CD4-positive, CD25-positive, alpha-beta regulatory T cell (primary cell): Measurements from ENCODE around the gene HCAR3. TPM values are rescaled to one million over a fixed set of nuclear protein-coding genes. Genes with fewer than 3 reads are reported as not detected.
"Not testable (repeated sequence)": the region's sequence is repeated elsewhere in the genome, so short reads cannot be mapped to it uniquely, and the experiment has no call there.

Source experiments
- ATAC-seq, 2 donors: fragments of 150-1000 bp; cut with Tn5 transposase; one replicate each; pipeline ENCODE4 v1.10.0; 2021; ENCODE audit warnings: low read depth in 2 of 2, moderate number of reproducible peaks in 2 of 2, moderate library complexity in 1 of 2
- DNase-seq, 3 donors: peaks; one replicate each; pipeline versions ENCODE4 v3.0.0 to v3.0.0-alpha.2; 2012 to 2022; ENCODE audit warnings: mixed read lengths in 1 of 3
- H3K27ac ChIP-seq: one replicate; pipeline ENCODE4 v1.7.0; 2013; ENCODE audit warnings: mild to moderate bottlenecking, low read length; ENCODE audit not compliant: insufficient read depth, poor library complexity, severe bottlenecking
- H3K27me3 ChIP-seq: one replicate; pipeline ENCODE4 v1.7.0; 2013; ENCODE audit warnings: low read length; ENCODE audit not compliant: control insufficient read depth, insufficient read depth
- H3K36me3 ChIP-seq: one replicate; pipeline ENCODE4 v1.7.0; 2013; ENCODE audit warnings: mild to moderate bottlenecking, low read length, moderate library complexity; ENCODE audit not compliant: control insufficient read depth, insufficient read depth
- H3K4me1 ChIP-seq: 2 replicates; pipeline ENCODE4 v1.7.0; 2013; ENCODE audit warnings: mild to moderate bottlenecking, low read length; ENCODE audit not compliant: insufficient read depth, control insufficient read depth, poor library complexity, severe bottlenecking
- H3K4me3 ChIP-seq: one replicate; pipeline ENCODE4 v1.7.0; 2013; ENCODE audit warnings: low read depth, mild to moderate bottlenecking, low read length, moderate library complexity
- H3K9me3 ChIP-seq, 2 experiments: 1 replicate in 1 of 2; 2 replicates in 1 of 2; pipeline ENCODE4 v1.7.0; 2013; ENCODE audit warnings: low read length in 2 of 2, mild to moderate bottlenecking in 1 of 2, moderate library complexity in 1 of 2; ENCODE audit not compliant: control insufficient read depth in 2 of 2
- H3K27ac Mint-ChIP-seq, 3 donors: one replicate each; pipeline ENCODE4 v1.8.0; 2020 to 2022; ENCODE audit warnings: mild to moderate bottlenecking in 3 of 3, mixed read lengths in 3 of 3, moderate library complexity in 2 of 3
- H3K27me3 Mint-ChIP-seq: one replicate; pipeline ENCODE4 v1.8.0; 2022; ENCODE audit warnings: mild to moderate bottlenecking, mixed read lengths
- H3K36me3 Mint-ChIP-seq: one replicate; pipeline ENCODE4 v1.8.0; 2020; ENCODE audit warnings: mixed read lengths
- H3K4me1 Mint-ChIP-seq, 4 donors: one replicate each; pipeline ENCODE4 v1.8.0; 2020 to 2022; ENCODE audit warnings: mixed read lengths in 4 of 4, mild to moderate bottlenecking in 1 of 4
- H3K4me3 Mint-ChIP-seq, 4 donors: one replicate each; pipeline ENCODE4 v1.8.0; 2020 to 2022; ENCODE audit warnings: mild to moderate bottlenecking in 4 of 4, mixed read lengths in 4 of 4, moderate library complexity in 3 of 4
- H3K9me3 Mint-ChIP-seq, 7 donors: one replicate each; pipeline ENCODE4 v1.8.0; 2020 to 2022; ENCODE audit warnings: mixed read lengths in 7 of 7, mild to moderate bottlenecking in 3 of 7, moderate library complexity in 2 of 7
- polyA plus RNA-seq, 4 donors: library from polyadenylated mRNA; unstranded; fragments of 300-500 nt; fragmentation: Illumina TruSeq; gene quantifications; one replicate each; pipeline ENCODE4 v1.2.3, GENCODE V29; 2021
- total RNA-seq: library from RNA; stranded (reverse); gene quantifications from one replicate; pipeline ENCODE4 v1.2.3, GENCODE V29; 2022

Gene HCAR3
- total and polyA plus RNA-seq, 5 donors from 2014 or later: not detected

DNA sequence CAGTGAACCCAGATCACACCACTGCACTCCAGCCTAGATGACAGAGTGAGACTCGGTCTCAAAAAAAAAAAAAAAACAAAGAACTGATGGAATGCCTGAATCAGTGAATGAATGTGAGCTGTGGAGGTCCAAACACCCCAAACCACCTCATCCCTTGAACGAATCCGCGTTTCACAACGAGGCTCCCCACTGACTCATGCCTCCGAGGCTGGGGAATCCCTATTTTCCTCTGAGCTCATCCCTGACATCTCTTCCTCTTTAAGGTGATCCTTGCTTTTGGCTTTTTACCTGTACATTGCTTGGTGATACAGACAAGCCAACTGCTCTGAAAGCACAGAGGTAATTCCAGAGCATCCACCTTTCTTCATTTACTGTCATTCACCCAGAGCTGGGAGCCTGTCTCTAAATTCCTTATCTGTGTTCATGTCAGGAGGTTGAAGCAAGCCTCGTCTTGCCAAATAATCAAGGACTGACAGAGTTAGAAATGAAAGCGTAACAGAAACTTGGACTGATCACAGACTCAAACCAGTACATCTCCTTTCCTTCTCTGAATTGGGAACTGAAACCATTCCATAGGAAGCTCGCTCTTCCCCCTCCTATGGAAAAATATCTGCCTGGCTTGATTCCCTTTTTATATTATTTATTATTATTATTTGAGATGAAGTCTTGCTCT is 16.4 kb downstream of the HCAR3 start:
- not testable (repeated sequence) for H3K27ac ChIP-seq, H3K27me3 Mint-ChIP-seq

GRCh38 chr12:122696922-122697321 is 19.7 kb downstream of the HCAR3 start:
- not testable (repeated sequence) for H3K36me3 Mint-ChIP-seq, H3K36me3 ChIP-seq, H3K4me1 Mint-ChIP-seq, H3K9me3 ChIP-seq, H3K27ac Mint-ChIP-seq, H3K4me3 ChIP-seq, H3K27me3 ChIP-seq, H3K27ac ChIP-seq, H3K4me1 ChIP-seq, ATAC-seq, H3K27me3 Mint-ChIP-seq, H3K9me3 Mint-ChIP-seq, DNase-seq
- peak overlapping the region in 1 of 4 donors; percentile 47 for H3K4me3 Mint-ChIP-seq

More for the DNA sequence above, 16.4 kb downstream of the HCAR3 start:
- H3K27me3 ChIP-seq, H3K36me3 Mint-ChIP-seq, ATAC-seq, H3K36me3 ChIP-seq, H3K27ac Mint-ChIP-seq, H3K4me1 ChIP-seq, H3K4me3 Mint-ChIP-seq, H3K4me1 Mint-ChIP-seq, H3K9me3 ChIP-seq, DNase-seq, H3K4me3 ChIP-seq, H3K9me3 Mint-ChIP-seq: not testable (repeated sequence)

- H3K4me3 Mint-ChIP-seq: no peak overlapping the region
- no peaks in the 10 kb centered on the region for H3K27me3 ChIP-seq
- H3K36me3 Mint-ChIP-seq: no peaks in the 10 kb centered on the region
- no peaks in the 10 kb centered on the region for H3K27me3 Mint-ChIP-seq
- ATAC-seq (no peak), DNase-seq (no peak)
- H3K4me3 ChIP-seq: peak overlapping the region; percentile 40
- no peak overlapping the region for H3K27ac Mint-ChIP-seq
- H3K9me3 Mint-ChIP-seq: no peaks in the 10 kb centered on the region
- no peaks in the 10 kb centered on the region for H3K4me1 ChIP-seq
- no peaks in the 10 kb centered on the region for H3K9me3 ChIP-seq
- H3K27ac ChIP-seq: no peak overlapping the region
- no peaks in the 10 kb centered on the region for H3K36me3 ChIP-seq
- no peaks in the 10 kb centered on the region for H3K4me1 Mint-ChIP-seq
These were observed 25.0 kb downstream of the HCAR3 start for GRCh38 chr12:122691566-122691965.

- H3K27me3 ChIP-seq: no peaks in the 10 kb centered on the region
- no peaks in the 10 kb centered on the region for H3K36me3 ChIP-seq
- no peak for ATAC-seq
- no peak overlapping the region for H3K27ac Mint-ChIP-seq
- no peaks in the 10 kb centered on the region for H3K9me3 ChIP-seq
- H3K4me3 Mint-ChIP-seq: no peak overlapping the region
- no peak overlapping the region for H3K27ac ChIP-seq
- no peak overlapping the region for H3K4me3 ChIP-seq
- no peaks in the 10 kb centered on the region for H3K36me3 Mint-ChIP-seq
- DNase-seq: no peak
- H3K9me3 Mint-ChIP-seq: no peaks in the 10 kb centered on the region
- H3K4me1 ChIP-seq: no peaks in the 10 kb centered on the region
- H3K27me3 Mint-ChIP-seq: peaks cover 5% of the 10 kb centered on the region
- no peaks in the 10 kb centered on the region for H3K4me1 Mint-ChIP-seq
These were observed 28.3 kb downstream of the HCAR3 start for GRCh38 chr12:122688291-122688690.

DNA sequence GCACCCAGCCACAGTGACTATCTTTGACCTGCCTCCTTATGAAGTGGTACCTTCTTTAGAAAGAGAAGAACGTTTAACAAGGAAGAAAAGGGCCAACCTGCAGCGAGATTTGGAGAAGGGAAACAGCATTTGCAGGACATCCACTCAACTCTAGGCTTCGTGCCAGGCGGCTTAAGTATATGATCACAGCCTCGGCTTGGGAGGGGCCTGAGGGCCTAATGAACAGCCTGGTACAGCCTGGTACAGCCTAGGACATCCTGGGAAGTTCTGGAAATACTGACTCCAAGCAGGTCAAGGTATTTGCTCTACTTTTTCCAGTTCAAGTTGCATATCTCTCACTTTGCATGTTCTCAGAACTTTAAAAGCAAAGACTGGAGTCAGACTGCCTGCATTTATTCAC is 29.5 kb downstream of the HCAR3 start:
- no peak overlapping the region for H3K27ac ChIP-seq
- ATAC-seq: no peak
- H3K4me3 Mint-ChIP-seq: no peak overlapping the region
- no peaks in the 10 kb centered on the region for H3K4me1 Mint-ChIP-seq
- H3K4me3 ChIP-seq: no peak overlapping the region
- DNase-seq: no peak
- H3K27me3 ChIP-seq: no peaks in the 10 kb centered on the region
- H3K36me3 ChIP-seq: no peaks in the 10 kb centered on the region
- H3K27me3 Mint-ChIP-seq: peaks cover 5% of the 10 kb centered on the region
- no peaks in the 10 kb centered on the region for H3K9me3 ChIP-seq
- no peaks in the 10 kb centered on the region for H3K36me3 Mint-ChIP-seq
- H3K9me3 Mint-ChIP-seq: no peaks in the 10 kb centered on the region
- no peak overlapping the region for H3K27ac Mint-ChIP-seq
- no peaks in the 10 kb centered on the region for H3K4me1 ChIP-seq

DNA sequence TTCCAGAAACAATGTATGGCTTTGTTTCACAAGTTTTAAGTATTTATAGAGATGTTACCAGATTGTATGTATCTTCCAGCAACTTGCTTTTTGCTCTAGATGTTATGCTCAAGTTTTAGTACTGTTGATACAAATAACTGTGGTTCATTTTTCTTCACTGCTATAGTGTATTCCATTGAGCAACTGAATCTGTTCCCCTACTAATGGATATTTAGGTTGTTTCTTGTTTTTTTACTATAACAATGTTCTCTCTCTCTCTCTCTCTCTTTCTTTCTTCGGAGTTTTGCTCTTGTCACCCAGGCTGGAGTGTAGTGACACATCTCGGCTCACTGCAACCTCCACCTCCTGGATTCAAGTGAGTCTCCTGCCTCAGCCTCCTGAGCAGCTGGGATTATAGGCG is 30.1 kb downstream of the HCAR3 start:
- H3K36me3 Mint-ChIP-seq: no peaks in the 10 kb centered on the region
- Histone ChIP-seq H3K27me3 (no peaks in the 10 kb centered on the region), H3K4me3 (no peak overlapping the region), H3K27ac (no peak overlapping the region), H3K9me3 (no peaks in the 10 kb centered on the region), H3K36me3 (no peaks in the 10 kb centered on the region), H3K4me1 (no peaks in the 10 kb centered on the region)
- no peaks in the 10 kb centered on the region for H3K9me3 Mint-ChIP-seq
- ATAC-seq (no peak), DNase-seq (no peak)
- H3K4me1 Mint-ChIP-seq: no peaks in the 10 kb centered on the region
- H3K4me3 Mint-ChIP-seq: no peak overlapping the region
- peaks cover 8% of the 10 kb centered on the region for H3K27me3 Mint-ChIP-seq
- no peak overlapping the region for H3K27ac Mint-ChIP-seq

DNA sequence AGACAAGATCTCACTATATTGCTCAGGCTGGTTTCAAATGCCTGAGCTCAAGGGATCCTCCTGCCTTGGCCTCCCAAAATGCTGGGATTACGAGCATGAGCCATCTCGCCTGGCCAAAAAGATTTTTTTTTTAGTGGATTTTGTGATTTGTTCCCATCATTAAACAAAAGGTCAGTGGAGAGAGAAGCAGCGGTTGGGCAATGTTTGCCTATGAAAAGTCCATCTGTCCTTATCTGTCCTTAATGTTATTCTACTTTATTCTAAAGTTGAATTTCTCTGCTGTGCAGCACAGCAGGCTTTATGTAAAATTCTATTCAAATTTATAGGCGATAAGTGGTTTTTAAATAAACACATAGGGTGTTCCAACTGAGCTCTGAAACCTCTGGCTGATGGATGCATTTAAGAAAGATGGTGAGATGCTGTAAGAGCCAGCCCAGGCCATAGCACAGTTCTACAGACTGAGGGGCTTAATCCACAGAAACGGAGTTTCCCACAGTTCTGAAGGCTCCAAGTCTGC is 32.3 kb downstream of the HCAR3 start:
- Histone ChIP-seq H3K36me3 (no peaks in the 10 kb centered on the region), H3K4me1 (no peaks in the 10 kb centered on the region), H3K27me3 (no peaks in the 10 kb centered on the region), H3K9me3 (no peaks in the 10 kb centered on the region), H3K27ac (no peak overlapping the region), H3K4me3 (no peak overlapping the region)
- H3K4me1 Mint-ChIP-seq: no peaks in the 10 kb centered on the region
- ATAC-seq: no peak
- H3K4me3 Mint-ChIP-seq: no peak overlapping the region
- H3K36me3 Mint-ChIP-seq: no peaks in the 10 kb centered on the region
- H3K27me3 Mint-ChIP-seq: peaks cover 9% of the 10 kb centered on the region
- DNase-seq: no peak
- no peaks in the 10 kb centered on the region for H3K9me3 Mint-ChIP-seq
- no peak overlapping the region for H3K27ac Mint-ChIP-seq

DNA sequence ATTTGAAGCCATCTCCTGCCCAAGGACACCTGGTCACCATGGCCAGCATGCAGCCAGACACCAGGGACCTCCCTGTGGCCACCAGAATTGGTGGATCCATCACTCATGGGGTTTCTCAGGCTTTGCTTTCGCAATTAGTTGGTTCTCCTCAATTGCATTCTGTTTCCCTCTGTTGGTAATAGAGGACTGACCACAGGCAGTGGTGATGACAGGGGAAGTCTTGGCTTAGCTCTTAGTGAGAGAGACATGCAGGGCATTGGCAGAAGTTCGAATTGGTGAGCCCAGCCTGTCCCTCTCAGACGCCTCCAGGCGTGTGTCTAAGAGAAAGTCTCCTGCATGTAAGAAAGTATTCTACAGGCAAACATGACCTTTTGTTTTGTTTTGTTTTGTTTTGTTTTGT is 34.8 kb downstream of the HCAR3 start:
- no peak for ATAC-seq
- H3K9me3 Mint-ChIP-seq: no peaks in the 10 kb centered on the region
- H3K4me3 Mint-ChIP-seq: no peak overlapping the region
- no peak for DNase-seq
- no peaks in the 10 kb centered on the region for H3K36me3 ChIP-seq
- H3K4me1 Mint-ChIP-seq: no peaks in the 10 kb centered on the region
- no peak overlapping the region for H3K4me3 ChIP-seq
- peaks cover 14% of the 10 kb centered on the region for H3K27me3 Mint-ChIP-seq
- no peaks in the 10 kb centered on the region for H3K4me1 ChIP-seq
- H3K9me3 ChIP-seq: no peaks in the 10 kb centered on the region
- no peaks in the 10 kb centered on the region for H3K27me3 ChIP-seq
- no peak overlapping the region for H3K27ac Mint-ChIP-seq
- H3K27ac ChIP-seq: no peak overlapping the region
- H3K36me3 Mint-ChIP-seq: no peaks in the 10 kb centered on the region
